ENCODE results near the gene GATD1. TPM values are rescaled to one million over a fixed set of nuclear protein-coding genes. Genes with fewer than 3 reads are reported as not detected.
"Not testable (repeated sequence)": the region's sequence is repeated elsewhere in the genome, so short reads cannot be mapped to it uniquely, and the experiment has no call there.

Gene GATD1
- total RNA-seq, 1 donor from 2014 or later: 47.2 TPM

DNA sequence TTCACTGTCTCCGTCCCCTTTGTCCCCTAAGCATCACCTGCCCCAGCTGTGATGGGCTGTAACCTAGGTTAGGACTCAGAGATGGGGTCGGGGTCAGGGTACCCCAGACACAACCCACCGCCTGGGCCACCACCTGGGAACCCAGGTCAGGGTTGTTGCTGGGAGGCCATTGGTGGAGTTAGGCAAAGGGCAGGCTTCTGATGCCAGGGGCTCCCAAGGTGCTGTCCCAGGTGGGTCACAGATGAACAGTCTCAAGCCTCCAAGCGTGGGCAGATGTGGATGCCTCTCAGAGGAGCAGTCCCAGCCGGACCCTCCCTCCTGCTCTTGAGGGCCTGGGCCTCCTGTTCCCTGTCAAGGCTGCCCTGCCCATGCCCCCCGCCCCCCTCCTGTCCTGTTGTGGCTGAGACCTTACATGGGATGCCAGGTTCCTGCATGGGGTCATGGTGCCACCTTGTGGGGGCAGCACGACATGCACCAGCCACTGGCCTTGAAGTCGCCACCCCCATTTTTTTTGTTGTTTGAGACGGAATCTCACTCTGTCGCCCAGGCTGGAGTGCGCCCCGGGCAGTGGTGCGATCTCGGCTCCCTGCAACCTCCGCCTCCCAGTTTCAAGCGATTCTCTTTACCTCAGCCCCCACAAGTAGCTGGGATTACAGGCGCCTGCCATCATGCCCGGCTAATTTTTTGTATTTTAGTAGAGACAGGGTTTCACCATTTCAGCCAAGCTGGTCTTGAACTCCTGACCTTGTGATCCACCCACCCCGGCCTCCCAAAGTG, 12.1 kb downstream of the GATD1 start:
- DNase-seq (ENCODE audit: extremely low read depth, low read depth, low spot score): no peak

- no peak for DNase-seq (ENCODE audit: extremely low read depth, low read depth, low spot score)
Measured at GRCh38 chr11:764322-765024, 12.8 kb downstream of the GATD1 start.

DNA sequence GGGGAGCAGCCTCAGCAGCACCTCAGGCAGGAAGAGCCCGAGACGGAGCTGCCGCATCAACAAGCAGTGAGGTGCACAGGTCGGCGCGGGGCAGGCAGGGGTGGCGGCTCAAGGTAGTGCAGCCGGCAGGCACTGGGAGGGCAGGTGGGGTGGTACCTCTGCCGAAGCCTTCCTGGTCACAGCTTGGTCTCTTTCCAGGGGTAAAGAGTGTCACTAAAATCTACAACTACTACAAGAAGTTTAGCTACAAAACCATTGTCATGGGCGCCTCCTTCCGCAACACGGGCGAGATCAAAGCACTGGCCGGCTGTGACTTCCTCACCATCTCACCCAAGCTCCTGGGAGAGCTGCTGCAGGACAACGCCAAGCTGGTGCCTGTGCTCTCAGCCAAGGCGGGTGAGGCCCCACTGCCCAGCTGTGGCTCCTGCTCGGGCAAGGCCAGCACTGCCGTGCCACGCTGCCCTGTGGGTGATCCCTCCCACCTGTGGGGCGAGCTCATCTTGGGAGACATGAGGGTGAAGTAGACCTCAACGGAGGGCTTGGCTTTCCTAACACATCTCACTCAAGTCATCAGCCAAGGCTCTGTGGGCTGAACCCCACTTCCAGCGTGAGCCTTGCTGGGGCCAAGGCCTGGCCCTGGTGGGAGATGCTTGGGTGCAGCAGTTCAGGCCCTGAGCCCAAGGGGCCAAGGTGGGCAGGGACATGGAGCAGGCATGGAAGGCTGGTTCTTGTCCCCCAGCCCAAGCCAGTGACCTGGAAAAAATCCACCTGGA, 13.6 kb downstream of the GATD1 start:
- DNase-seq (ENCODE audit: extremely low read depth, low read depth, low spot score): no peak

DNA sequence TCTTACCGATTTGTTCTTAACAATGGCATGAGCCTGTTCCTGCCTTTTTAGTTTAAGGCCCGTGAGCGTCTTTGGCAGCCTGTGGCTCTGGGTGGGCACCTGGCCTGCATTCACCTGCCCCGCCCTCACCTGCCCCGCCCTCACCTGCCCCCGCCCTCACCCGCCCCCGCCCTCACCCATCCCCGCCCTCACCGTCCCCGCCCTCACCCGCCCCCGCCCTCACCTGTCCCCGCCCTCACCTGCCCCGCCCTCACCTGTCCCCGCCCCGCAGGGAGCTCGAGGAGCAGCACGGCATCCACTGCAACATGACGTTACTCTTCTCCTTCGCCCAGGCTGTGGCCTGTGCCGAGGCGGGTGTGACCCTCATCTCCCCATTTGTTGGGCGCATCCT, 14.2 kb downstream of the GATD1 start:
- DNase-seq (ENCODE audit: extremely low read depth, low read depth, low spot score): no peak

GRCh38 chr11:762421-763072, 14.7 kb downstream of the GATD1 start:
- no peak for DNase-seq (ENCODE audit: extremely low read depth, low read depth, low spot score)

- DNase-seq (ENCODE audit: extremely low read depth, low read depth, low spot score): no peak
Measured at GRCh38 chr11:761526-762108, 15.7 kb downstream of the GATD1 start.

DNA sequence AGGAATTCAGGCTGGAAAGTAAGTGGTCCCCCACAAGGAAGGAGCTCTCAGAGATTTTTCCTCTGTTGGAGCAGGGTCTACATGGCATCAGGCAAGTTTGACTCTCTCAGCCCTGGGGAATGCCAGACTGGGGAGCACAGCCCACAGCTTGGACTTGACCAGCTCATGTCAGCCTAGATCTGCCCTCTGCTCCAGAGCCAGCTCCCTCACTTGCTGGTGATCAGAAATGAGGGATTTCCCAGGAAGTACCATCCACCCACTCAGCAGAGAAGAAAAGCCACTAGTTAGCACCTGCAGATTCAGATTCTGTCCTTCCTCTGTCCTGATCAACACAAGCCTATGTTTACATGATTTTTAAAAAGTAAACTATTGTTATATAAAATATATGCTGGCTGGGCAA, 17.1 kb downstream of the GATD1 start:
- DNase-seq (ENCODE audit: extremely low read depth, low read depth, low spot score): no peak

DNA sequence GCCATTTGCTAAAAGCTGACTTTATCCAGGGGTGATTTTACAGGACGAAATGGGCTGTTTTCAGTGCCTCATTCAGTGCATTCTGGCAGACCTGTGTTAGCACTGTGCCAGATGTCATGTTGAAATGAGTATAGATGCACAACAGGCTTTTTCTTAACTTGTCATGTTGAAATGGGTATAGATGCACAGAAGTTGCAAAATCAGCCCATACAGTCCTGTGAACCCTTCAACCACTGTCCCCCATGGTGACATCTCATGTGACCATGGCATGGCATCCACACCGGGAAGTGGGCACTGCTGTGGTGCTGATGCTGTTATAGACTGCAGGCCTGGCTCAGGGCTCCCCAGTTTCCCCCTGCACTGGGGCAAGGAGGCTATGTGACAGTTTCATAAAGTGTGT, 27.6 kb downstream of the GATD1 start:
- DNase-seq (ENCODE audit: extremely low read depth, low read depth, low spot score): no peak

DNA sequence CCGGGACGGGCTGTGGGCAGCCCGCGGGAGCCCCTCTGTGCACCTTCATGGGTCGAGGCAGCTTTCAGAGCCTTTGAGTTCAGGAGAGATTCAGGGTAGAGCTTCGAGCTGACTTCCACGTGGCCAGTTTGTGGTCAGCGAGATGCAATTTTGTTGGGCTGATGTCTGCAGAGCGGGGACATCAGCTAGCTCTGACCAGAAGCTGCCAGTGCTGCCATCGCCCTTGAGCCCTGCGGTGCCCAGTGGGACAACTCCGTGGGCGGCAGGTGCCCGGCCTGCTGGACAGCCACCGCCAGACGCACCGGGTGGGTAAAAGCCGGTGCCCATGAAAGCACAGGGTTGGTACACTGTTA, 29.3 kb downstream of the GATD1 start:
- DNase-seq (ENCODE audit: extremely low read depth, low read depth, low spot score): no peak

- DNase-seq (ENCODE audit: extremely low read depth, low read depth, low spot score): no peak
Measured at GRCh38 chr11:747158-748006, 29.9 kb downstream of the GATD1 start, which contains the start of gene TALDO1. Gene TALDO1, plus strand, starts transcription at chr11:747464. Its CDS starts 18 bp downstream, at chr11:747482.

DNA sequence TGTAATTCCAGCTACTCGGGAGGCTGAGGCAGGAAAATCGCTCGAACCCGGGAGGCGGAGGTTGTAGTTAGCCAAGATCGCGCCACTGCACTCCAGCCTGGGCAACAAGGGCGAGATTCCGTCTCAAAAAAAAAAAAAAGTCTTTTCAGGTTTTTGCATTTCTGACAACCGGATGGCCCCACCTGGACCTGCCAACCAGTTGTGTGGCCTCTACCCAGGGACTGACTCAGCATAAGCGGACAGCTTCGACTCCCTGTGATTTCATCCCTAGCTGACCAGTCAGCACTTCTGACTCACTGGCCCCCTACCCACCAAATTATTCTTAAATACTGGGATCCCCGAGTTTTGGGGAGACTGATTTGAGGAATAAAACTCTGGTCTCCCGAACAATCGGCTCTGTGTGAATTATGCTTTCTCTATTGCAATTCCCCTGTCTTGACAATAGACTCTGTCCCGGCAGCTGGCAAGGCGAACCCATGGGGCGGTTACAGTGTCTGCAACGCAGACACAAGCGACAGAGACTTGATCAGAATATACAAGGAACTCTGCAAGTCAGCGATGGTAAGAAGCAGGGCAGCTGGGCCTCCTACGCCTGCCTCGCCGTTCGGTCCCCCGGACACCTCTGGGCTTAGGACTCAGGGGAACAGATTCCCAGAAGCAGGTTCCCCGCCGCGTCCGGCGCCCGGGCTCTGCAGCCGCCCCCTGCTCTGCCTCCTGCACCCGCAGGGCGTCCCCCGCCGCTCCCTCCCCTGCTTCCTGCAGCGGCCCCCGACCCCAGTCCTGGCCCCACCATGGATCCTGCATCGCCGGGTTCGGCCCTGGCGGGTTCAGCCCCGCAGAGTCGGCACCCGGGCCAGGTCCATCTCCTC, 30.8 kb downstream of the GATD1 start:
- DNase-seq (ENCODE audit: extremely low read depth, low read depth, low spot score): no peak

DNA sequence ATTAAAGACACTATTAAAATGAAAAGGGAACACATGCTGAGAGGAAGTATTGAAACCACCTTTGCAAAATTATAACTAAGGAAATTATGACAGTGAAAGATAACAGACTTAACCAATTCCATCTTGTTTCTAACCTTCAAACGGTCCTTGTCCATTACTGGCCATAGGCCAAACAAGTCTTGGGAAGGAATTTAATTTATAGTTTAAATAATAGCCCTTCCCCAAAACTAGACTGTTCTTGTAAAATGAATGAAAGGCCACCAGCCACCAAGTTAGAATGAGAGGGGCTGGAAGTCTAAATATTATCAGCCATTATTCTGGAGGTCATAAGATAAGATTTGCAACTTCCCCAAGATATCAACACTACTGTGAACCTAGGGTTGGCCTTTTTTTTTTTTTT, 31.9 kb downstream of the GATD1 start:
- no peak for DNase-seq (ENCODE audit: extremely low read depth, low read depth, low spot score)

DNA sequence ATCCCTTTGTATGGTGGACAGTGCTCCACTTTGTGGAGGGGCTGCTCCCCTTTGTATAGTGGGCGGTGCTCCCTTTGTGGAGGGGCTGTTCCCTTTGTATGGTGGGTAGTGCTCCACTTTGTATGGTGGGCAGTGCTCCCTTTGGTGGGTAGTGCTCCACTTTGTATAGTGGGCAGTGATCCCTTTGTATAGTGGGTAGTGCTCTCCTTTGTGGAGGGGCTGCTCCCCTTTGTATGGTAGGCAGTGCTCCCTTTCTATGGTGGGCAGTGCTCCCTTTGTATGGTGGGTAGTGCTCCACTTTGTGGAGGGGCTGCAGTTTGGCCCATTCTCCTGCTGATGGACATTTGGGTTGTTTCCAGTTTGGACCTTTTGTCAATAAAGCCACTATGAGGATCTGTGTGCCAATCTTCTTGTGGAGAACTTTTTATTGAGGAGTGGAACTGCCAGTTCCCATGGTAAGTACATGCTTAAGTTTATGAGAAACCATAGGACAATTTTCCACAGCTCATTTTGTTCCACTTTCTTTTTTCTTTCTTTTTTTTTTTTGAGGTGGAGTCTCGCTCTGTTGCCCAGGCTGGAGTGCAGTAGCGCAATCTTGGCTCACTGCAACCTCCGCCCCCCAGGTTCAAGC, 34.6 kb downstream of the GATD1 start:
- DNase-seq (ENCODE audit: extremely low read depth, low read depth, low spot score): no peak

DNA sequence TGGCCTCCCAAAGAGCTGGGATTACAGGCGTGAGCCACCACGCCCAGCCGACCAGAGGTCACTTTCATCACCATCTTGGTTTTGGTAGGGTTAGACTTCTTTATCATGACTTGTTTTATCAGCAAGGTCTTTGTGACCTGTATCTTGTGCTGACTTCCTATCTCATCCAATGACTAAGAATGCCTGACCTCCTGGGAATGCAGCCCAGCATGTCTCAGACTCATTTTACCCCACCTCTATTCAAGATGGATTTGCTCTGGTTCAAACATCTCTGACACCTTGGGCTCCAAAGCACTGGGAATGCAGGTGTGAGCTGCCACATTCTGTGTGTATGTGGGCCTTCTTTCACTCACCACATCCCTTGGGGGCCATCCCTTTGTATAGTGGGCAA, 35.1 kb downstream of the GATD1 start:
- no peak for DNase-seq (ENCODE audit: extremely low read depth, low read depth, low spot score)

DNA sequence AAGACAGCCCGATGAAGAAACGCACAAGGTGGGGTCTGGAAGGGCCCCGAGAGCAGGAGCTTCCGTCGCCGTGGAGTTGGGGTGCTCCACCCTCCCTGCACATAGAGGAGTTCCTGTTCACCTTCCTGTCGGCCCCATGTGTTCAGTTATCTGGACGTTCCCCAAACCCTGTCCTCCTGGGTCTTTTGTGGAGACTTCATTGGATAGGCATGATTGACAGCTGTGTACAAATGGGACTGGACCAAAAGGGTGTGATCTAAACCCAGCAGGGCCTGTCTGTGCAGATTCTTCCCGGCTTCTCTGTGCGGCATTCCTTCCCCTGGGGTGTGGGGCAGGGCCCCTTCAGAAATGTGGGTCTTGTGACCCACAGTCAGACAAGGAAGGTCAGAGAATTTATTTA, 39.4 kb downstream of the GATD1 start:
- DNase-seq (ENCODE audit: extremely low read depth, low read depth, low spot score): not testable (repeated sequence)

DNA sequence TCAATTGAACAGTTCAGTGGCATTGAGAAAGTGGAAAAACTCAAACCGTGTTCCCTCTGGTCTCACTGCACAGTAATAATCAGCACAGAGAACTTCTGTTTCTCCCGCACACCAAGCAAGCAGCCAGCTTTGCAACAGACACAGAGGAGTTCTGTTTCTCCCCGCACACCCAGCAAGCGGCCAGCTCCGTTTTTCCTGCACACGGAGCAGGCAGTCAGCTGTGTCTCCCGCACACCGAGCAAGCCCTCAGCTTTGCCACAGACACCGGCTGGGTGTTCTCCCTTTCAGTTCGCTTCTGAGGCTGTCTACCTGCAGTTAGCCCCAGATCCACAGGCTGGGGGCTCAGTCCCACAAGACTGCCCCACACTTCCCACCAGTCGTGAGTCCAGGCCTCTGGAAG, 39.9 kb downstream of the GATD1 start:
- DNase-seq (ENCODE audit: extremely low read depth, low read depth, low spot score): no peak

GRCh38 chr11:734541-734940, 42.7 kb downstream of the GATD1 start:
- DNase-seq (ENCODE audit: extremely low read depth, low read depth, low spot score): not testable (repeated sequence)

GRCh38 chr11:733072-733471, 44.2 kb downstream of the GATD1 start:
- DNase-seq (ENCODE audit: extremely low read depth, low read depth, low spot score): no peak
